Measurements from ENCODE around the gene SLC24A3. TPM values are rescaled to one million over a fixed set of nuclear protein-coding genes. Genes with fewer than 3 reads are reported as not detected.
"Not testable (repeated sequence)": the region's sequence is repeated elsewhere in the genome, so short reads cannot be mapped to it uniquely, and the experiment has no call there.

Gene SLC24A3
- total RNA-seq, 6 donors from 2014 or later: 6.3 to 10.8 (median 9.3) TPM

DNA sequence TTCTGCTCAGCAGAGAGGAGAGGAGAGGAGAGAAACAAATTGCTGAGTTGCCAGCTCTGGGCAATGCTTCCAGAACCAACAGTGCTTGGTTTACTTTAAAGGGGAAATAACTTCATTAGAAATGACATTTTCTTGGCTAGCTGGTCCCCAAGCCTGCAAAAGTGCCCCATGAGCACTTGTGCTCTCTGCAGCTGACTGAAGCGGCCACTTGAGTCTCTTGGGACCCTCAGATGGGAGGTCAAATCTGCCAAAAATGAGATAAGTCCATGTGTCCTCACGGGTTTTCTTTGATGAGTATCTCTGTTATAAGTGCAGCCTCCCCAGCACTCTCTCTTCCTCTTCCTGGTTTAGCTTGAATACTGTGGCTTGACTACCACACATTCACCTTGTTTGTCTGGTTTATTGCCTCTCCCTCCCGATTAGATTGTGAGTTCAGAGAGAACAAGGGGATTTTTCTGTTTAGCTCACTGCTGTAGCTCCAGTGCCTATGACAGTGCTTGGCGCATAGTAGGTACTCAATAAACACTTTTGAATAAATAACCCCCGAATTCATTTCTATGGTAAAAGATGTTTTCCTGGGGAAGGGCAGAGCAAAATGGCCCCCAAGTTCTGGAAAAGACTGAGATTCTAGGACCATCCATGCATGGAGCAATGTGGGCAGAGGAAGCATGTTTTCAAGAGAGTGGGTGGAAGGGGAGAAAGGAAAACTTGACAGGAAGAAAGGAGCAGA lies 538.6 kb downstream of the SLC24A3 start:
- no peaks in the 10 kb centered on the region for H3K27me3 ChIP-seq
- H3K4me3 ChIP-seq: no peak overlapping the region
- H3K36me3 ChIP-seq: no peaks in the 10 kb centered on the region
- H3K27ac ChIP-seq: no peak overlapping the region
- DNase-seq: no peak
- peaks cover 0 to 8% (median 4%) of the 10 kb centered on the region in 4 donors for H3K4me1 ChIP-seq
- H3K9me3 ChIP-seq: no peaks in the 10 kb centered on the region
- WGBS, 2 donors: 46 to 48% methylated on average over 5 of the region's 5 CpGs
- no peak for ATAC-seq (ENCODE audit: low FRiP score in 2 of 2)
- TF ChIP-seq, protein P1, sequence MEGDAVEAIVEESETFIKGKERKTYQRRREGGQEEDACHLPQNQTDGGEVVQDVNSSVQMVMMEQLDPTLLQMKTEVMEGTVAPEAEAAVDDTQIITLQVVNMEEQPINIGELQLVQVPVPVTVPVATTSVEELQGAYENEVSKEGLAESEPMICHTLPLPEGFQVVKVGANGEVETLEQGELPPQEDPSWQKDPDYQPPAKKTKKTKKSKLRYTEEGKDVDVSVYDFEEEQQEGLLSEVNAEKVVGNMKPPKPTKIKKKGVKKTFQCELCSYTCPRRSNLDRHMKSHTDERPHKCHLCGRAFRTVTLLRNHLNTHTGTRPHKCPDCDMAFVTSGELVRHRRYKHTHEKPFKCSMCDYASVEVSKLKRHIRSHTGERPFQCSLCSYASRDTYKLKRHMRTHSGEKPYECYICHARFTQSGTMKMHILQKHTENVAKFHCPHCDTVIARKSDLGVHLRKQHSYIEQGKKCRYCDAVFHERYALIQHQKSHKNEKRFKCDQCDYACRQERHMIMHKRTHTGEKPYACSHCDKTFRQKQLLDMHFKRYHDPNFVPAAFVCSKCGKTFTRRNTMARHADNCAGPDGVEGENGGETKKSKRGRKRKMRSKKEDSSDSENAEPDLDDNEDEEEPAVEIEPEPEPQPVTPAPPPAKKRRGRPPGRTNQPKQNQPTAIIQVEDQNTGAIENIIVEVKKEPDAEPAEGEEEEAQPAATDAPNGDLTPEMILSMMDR (IDR thresholded peaks at IDR 0.05): no peak

DNA sequence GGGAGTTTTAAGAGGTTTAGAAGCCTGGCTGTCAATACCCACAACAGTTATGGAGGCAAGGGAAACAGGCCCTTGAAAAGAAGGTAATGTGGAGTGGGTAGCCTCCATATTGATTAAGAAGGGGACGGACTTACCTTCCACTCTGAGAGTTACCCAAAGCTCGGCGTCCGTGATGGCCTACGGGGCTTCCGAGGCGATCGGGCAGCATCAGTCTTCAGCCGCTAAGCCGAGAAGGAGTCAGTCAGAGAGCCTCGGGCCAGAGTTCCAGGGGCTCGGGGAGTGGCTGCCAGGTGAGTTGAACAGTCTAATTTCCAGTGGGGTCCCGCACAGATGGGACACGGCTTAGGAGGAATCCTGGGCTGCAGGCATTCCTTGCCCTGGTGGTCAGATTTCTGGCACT lies 541.8 kb downstream of the SLC24A3 start:
- peak in 1 of 2 donors; percentile 38 for DNase-seq
- H3K9me3 ChIP-seq; H3K27ac ChIP-seq; H3K27me3 ChIP-seq; H3K36me3 ChIP-seq; H3K4me3 ChIP-seq; ATAC-seq (ENCODE audit: low FRiP score in 2 of 2): not testable (repeated sequence)
- 93 to 95% methylated on average over 12 of the region's 14 CpGs for WGBS, 2 donors
- peaks cover 10 to 18% (median 14%) of the 10 kb centered on the region in 4 donors for H3K4me1 ChIP-seq

DNA sequence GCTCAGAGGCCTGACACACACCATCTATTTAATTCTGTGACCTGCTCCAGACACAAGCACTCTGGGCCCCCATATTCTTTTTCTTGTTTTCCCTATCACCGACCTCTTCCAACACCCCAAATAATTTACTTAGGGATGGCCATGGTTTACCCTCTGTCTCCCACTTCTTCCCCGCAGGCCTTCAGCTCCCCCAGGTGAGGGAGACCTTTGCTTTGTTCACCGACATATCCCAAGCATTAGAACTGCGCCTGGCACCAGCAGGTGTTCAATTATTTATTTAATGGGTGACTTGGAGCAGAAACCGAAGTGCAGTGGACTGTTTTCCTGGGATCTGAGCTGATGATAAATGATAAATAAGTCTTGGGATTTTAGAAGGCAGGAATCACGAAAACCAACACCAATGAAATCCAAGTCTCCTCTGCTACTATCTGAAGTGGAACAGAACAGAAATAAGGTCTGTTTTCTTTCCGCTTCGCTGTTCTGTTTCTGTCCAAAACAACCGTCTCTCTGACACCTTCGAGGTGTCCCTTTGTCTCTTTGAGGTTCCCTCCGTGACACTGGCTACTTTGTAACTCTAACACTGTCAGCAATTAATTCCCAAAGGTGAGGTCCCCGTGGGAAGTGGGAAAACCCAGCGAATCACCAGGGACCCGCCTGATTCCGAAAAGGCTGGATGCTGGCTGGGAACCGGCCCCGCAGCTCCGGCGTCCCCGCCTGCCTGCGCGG lies 544.5 kb downstream of the SLC24A3 start:
- H3K4me3 ChIP-seq: peak overlapping the region; percentile 77 to 85 (median 82)
- no peaks in the 10 kb centered on the region for H3K9me3 ChIP-seq
- 20 to 23% methylated on average over 17 to 20 of the region's 22 CpGs for WGBS, 2 donors
- no peaks in the 10 kb centered on the region for H3K27me3 ChIP-seq
- DNase-seq: no peak
- no peak for ATAC-seq (ENCODE audit: low FRiP score in 2 of 2)
- peak overlapping the region; percentile 94 to 100 (median 97) for H3K27ac ChIP-seq
- peaks cover 28 to 42% (median 32%) of the 10 kb centered on the region in 4 donors for H3K4me1 ChIP-seq
- TF ChIP-seq POLR2AphosphoS5 (IDR thresholded peaks at IDR 0.05): no peak
- no peak for TF ChIP-seq POLR2A (IDR thresholded peaks at IDR 0.05)
- TF ChIP-seq, protein P1 (IDR thresholded peaks at IDR 0.05): no peak
- no peak for TF ChIP-seq EP300 (IDR thresholded peaks at IDR 0.05)
- no peaks in the 10 kb centered on the region for H3K36me3 ChIP-seq

DNA sequence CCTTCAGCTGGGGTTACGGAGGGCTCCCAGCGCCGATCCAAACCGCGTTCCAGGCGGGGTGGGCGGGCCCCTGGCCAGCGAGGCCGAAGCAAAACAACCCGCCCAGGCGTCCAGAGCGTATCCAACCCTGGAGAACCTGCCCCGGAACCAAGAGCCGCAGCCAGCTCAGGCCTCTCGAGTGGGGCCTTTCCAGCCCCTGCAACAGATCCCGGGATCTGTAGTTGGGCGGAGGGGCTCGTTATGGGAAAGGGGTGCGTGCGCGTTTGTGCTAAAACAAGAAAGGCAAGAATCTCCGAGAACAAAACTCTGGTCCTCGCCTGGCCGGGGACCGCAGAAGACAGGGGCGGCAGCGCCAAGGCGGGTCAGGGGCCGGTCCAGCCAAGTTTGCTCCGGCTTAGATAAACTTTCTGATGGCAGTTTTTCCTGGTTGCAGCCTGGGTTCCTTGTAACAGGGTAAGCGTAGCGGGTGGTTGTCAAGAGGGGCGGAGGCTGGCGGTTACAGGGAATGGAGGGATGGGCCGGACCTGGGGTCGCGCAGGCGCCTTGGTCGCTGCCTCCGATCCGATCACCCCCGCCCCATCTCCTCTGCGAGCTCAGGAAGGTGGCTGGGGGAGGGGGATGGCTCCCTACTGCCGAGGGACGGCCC lies 545.2 kb downstream of the SLC24A3 start:
- H3K36me3 ChIP-seq: no peaks in the 10 kb centered on the region
- DNase-seq (peak; percentile 95 to 96), ATAC-seq (ENCODE audit: low FRiP score in 2 of 2) (peak; percentile 94 to 95)
- H3K27ac ChIP-seq: peak overlapping the region; percentile 94 to 100 (median 97)
- H3K9me3 ChIP-seq: no peaks in the 10 kb centered on the region
- TF ChIP-seq POLR2A (IDR thresholded peaks at IDR 0.05): peak in 2 of 4 donors; percentile 75 to 81
- no peak for TF ChIP-seq EP300 (IDR thresholded peaks at IDR 0.05)
- TF ChIP-seq POLR2AphosphoS5 (IDR thresholded peaks at IDR 0.05): peak; percentile 46 to 51
- peaks cover 29 to 47% (median 37%) of the 10 kb centered on the region in 4 donors for H3K4me1 ChIP-seq
- no peaks in the 10 kb centered on the region for H3K27me3 ChIP-seq
- H3K4me3 ChIP-seq: peak overlapping the region; percentile 77 to 85 (median 82)
- 0 to 2% methylated on average over 19 to 40 of the region's 45 CpGs for WGBS, 2 donors

DNA sequence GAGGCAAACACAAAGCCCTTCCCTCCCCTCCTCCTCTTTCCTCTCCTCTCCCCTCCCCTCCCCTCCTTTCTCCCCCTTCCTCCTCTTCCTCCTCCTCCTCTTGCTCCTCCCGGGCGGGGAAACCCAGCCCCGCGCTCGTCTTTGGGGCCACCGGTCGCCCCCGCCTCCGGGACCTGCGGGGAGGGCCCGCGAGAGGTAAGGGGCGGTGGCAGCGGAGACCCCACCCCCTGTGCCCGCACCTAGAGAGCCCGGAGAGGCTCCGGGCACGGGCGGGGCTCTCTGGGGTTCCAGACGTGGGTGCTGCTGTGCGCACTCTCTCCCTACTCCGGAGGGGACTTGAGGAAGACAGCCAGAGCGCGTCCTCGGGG lies 545.7 kb downstream of the SLC24A3 start, which contains the start of gene RIN2:
Gene RIN2, plus strand, starts transcription at position 126 of the 368 bp plus-strand sequence. CDS start 131,344 bp downstream, outside the sequence.
- peak in 1 of 2 donors; percentile 92 for DNase-seq
- peak; percentile 69 to 88 for ATAC-seq (ENCODE audit: low FRiP score in 2 of 2)
- Histone ChIP-seq H3K36me3 (no peaks in the 10 kb centered on the region), H3K9me3 (no peaks in the 10 kb centered on the region), H3K4me1 (peaks cover 29 to 47% (median 37%) of the 10 kb centered on the region in 4 donors), H3K4me3 (peak within 1 kb of the TSS; percentile 77 to 85 (median 82)), H3K27me3 (no peaks in the 10 kb centered on the region), H3K27ac (peak within 1 kb of the TSS; percentile 94 to 100 (median 97))
- TF ChIP-seq POLR2AphosphoS5 (IDR thresholded peaks at IDR 0.05): no peak
- TF ChIP-seq POLR2A (IDR thresholded peaks at IDR 0.05): peak in 1 of 4 donors; percentile 72
- no peak for TF ChIP-seq EP300 (IDR thresholded peaks at IDR 0.05)
- TF ChIP-seq, protein P1 (IDR thresholded peaks at IDR 0.05): no peak
- WGBS, 2 donors: 0 to 1% methylated on average over 12 to 13 of the region's 25 CpGs

Data from upper lobe of left lung (tissue), 6 donors.